ENCODE measurements around the gene RSL1D1.
"Not testable (repeated sequence)": the region's sequence is repeated elsewhere in the genome, so short reads cannot be mapped to it uniquely, and the experiment has no call there.

The RSL1D1 gene

DNA sequence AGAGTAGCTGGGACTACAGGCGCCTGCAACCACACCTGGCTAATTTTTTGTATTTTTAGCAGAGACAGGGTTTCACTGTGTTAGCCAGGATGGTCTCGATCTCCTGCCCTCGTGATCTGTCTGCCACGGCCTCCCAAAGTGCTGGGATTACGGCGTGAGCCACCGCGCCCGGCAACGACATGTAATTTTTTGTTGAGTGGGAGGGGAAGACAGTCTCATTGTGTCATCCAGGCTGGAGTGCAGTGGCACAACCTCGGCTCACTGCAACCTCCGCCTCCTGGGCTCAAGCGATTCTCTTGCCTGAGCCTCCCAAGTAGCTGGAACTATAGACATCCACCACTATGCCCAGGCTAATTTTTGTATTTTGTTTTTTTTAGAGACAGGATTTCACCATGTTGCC is 32.4 kb downstream of the RSL1D1 start:
- not testable (repeated sequence) for H3K4me2 ChIP-seq (ENCODE audit: low read length); H3K9me3 ChIP-seq (replicated peaks; ENCODE audit: low read length); H3K9ac ChIP-seq (ENCODE audit: low read depth, low read length); H3K4me3 ChIP-seq (ENCODE audit: low read length); H3K36me3 ChIP-seq (ENCODE audit: insufficient read depth, low read length); H3K4me1 ChIP-seq (ENCODE audit: control insufficient read depth, insufficient read depth, low read length); H3K27me3 ChIP-seq (ENCODE audit: control insufficient read depth, insufficient read depth, low read length)

DNA sequence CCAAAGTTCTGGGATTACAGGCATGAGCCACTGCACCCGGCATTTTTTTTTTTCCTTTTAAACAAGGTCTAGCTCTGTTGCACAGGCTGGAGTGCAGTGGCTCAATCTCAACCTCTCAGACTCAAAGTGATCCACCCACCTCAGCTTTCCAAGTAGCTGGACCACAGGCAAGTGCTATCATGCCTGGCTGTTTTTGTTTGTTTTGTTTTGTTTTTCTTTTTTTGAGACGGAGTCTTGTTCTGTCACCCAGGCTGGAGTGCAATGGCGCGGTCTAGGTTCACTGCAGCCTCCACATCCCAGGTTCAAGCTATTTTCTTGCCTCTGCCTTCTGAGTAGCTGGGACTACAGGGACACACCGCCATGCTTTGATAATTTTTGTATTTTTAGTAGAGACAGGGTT is 35.2 kb downstream of the RSL1D1 start:
- H3K4me3 ChIP-seq (ENCODE audit: low read length): no peak overlapping the region
- H3K4me1 ChIP-seq (ENCODE audit: control insufficient read depth, insufficient read depth, low read length): no peaks in the 10 kb centered on the region
- no peaks in the 10 kb centered on the region for H3K36me3 ChIP-seq (ENCODE audit: insufficient read depth, low read length)
- H3K9ac ChIP-seq (ENCODE audit: low read depth, low read length): no peak overlapping the region
- H3K9me3 ChIP-seq (replicated peaks; ENCODE audit: low read length): no peaks in the 10 kb centered on the region
- H3K27me3 ChIP-seq (ENCODE audit: control insufficient read depth, insufficient read depth, low read length): no peaks in the 10 kb centered on the region
- no peak overlapping the region for H3K4me2 ChIP-seq (ENCODE audit: low read length)

DNA sequence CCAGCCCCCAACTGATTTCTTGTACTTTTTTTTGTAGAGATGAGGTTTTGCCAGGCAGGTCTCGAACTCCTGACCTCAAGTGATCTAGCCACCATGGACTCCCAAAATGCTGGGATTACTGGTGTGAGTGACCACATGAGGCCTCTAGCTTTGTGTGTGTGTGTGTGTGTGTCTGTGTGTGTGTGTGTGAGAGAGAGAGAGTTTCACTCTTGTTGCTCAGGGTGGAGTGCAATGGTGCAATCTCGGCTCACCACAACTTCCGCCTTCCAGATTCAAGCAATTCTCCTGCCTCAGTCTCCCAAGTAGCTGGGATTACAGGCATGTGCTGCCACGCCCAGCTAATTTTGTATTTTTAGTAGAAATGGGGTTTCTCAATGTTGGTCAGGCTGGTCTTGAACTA is 36.5 kb downstream of the RSL1D1 start:
- not testable (repeated sequence) for H3K4me3 ChIP-seq (ENCODE audit: low read length); H3K4me2 ChIP-seq (ENCODE audit: low read length); H3K9ac ChIP-seq (ENCODE audit: low read depth, low read length); H3K9me3 ChIP-seq (replicated peaks; ENCODE audit: low read length); H3K36me3 ChIP-seq (ENCODE audit: insufficient read depth, low read length); H3K27me3 ChIP-seq (ENCODE audit: control insufficient read depth, insufficient read depth, low read length); H3K4me1 ChIP-seq (ENCODE audit: control insufficient read depth, insufficient read depth, low read length)

DNA sequence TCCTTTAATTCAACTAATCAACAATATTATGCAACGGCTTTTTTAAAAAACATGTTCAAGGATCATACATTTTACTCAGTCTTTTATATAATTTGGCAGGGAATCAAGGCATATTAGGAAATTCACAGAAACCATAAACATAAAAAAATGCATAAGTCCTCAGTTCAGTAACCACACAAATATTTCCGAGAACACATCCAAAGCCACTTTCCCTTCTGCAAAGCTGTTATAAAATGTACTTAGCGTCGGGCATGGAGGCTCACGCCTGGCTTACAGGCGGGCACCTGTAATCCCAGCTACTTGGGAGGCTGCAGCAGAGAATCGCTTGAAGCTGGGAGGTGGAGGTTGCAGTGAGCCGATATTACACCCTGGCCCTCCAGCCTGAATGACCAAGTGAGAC is 44.6 kb downstream of the RSL1D1 start:
- Histone ChIP-seq H3K9me3 (replicated peaks; ENCODE audit: low read length) (no peaks in the 10 kb centered on the region), H3K4me3 (ENCODE audit: low read length) (no peak overlapping the region), H3K4me2 (ENCODE audit: low read length) (no peak overlapping the region), H3K36me3 (ENCODE audit: insufficient read depth, low read length) (no peaks in the 10 kb centered on the region), H3K4me1 (ENCODE audit: control insufficient read depth, insufficient read depth, low read length) (peaks cover 3% of the 10 kb centered on the region), H3K9ac (ENCODE audit: low read depth, low read length) (no peak overlapping the region), H3K27me3 (ENCODE audit: control insufficient read depth, insufficient read depth, low read length) (peaks cover 3% of the 10 kb centered on the region)

DNA sequence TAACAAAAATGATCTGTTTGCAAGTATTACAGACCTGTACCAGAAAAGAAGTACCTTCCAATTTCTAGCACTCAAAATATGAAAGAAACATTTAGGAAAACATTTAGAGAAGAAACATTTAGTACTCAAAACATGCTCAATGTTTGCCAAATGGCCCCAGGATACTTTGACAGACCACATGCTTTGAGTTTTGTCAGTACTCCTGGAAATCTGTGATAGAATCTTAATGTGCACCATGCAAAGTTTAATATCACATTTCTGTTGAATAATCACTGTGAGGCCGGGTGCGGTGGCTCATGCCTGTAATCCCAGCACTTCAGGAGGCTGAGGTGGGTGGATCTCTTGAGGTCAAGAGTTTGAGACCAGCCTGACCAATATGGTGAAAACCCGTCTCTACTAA is 45.8 kb downstream of the RSL1D1 start:
- Histone ChIP-seq H3K4me2 (ENCODE audit: low read length) (no peak overlapping the region), H3K4me3 (ENCODE audit: low read length) (no peak overlapping the region)

DNA sequence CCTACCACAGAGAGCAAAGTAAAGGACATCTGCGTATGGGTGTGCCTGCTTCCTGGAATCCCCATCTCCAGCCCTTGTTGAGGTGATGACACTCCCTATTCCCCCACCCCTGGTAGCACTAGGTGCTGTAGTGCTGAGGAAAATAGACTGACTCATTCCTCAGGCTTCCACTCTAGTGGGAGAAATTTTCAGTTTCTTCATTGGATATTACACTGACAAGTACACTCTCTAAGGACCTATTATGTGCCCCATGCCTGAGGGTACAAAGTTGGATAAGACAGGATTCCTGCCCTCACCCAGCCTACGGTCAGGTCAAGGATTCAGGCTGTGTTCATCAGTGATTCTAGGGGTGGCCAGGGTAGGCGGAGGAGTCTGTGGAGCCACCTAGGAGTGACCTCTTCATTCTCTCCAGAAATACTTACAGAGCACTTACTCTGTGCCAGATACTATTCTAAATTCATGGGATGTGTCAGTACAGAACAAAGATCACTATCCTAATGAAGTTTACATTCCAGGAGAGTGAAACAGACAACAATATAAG is 49.8 kb downstream of the RSL1D1 start:
- Histone ChIP-seq H3K4me3 (ENCODE audit: low read length) (no peak overlapping the region), H3K27me3 (ENCODE audit: control insufficient read depth, insufficient read depth, low read length) (peaks cover 3% of the 10 kb centered on the region), H3K4me1 (ENCODE audit: control insufficient read depth, insufficient read depth, low read length) (peaks cover 14% of the 10 kb centered on the region), H3K36me3 (ENCODE audit: insufficient read depth, low read length) (no peaks in the 10 kb centered on the region), H3K4me2 (ENCODE audit: low read length) (no peak overlapping the region), H3K9me3 (replicated peaks; ENCODE audit: low read length) (no peaks in the 10 kb centered on the region), H3K9ac (ENCODE audit: low read depth, low read length) (no peak overlapping the region)

More for the DNA sequence above, 45.8 kb downstream of the RSL1D1 start:
- no peak overlapping the region for H3K9ac ChIP-seq (ENCODE audit: low read depth, low read length)
- peaks cover 3% of the 10 kb centered on the region for H3K27me3 ChIP-seq (ENCODE audit: control insufficient read depth, insufficient read depth, low read length)
- no peaks in the 10 kb centered on the region for H3K9me3 ChIP-seq (replicated peaks; ENCODE audit: low read length)
- H3K36me3 ChIP-seq (ENCODE audit: insufficient read depth, low read length): no peaks in the 10 kb centered on the region
- H3K4me1 ChIP-seq (ENCODE audit: control insufficient read depth, insufficient read depth, low read length): peaks cover 3% of the 10 kb centered on the region

DNA sequence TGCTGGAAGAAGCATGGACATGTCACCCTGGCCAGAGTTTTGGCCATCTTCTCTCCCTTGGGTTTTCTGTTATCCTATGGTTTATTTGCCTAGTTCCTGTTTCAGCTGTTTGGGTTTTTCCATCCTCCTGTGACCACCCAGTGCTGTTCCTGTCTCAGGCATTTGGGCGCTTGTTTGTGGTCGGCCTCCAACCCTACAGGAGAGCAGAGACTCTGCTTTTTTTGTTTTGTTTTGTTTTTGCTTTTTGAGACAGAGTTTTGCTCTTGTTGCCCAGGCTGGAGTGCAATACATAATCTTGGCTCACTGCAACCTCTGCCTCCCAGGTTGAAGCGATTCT is 51.0 kb downstream of the RSL1D1 start:
- Histone ChIP-seq H3K4me3 (ENCODE audit: low read length) (no peak overlapping the region), H3K36me3 (ENCODE audit: insufficient read depth, low read length) (no peaks in the 10 kb centered on the region), H3K4me2 (ENCODE audit: low read length) (no peak overlapping the region), H3K27me3 (ENCODE audit: control insufficient read depth, insufficient read depth, low read length) (peaks cover 3% of the 10 kb centered on the region), H3K9me3 (replicated peaks; ENCODE audit: low read length) (no peaks in the 10 kb centered on the region), H3K9ac (ENCODE audit: low read depth, low read length) (no peak overlapping the region), H3K4me1 (ENCODE audit: control insufficient read depth, insufficient read depth, low read length) (peaks cover 18% of the 10 kb centered on the region)

DNA sequence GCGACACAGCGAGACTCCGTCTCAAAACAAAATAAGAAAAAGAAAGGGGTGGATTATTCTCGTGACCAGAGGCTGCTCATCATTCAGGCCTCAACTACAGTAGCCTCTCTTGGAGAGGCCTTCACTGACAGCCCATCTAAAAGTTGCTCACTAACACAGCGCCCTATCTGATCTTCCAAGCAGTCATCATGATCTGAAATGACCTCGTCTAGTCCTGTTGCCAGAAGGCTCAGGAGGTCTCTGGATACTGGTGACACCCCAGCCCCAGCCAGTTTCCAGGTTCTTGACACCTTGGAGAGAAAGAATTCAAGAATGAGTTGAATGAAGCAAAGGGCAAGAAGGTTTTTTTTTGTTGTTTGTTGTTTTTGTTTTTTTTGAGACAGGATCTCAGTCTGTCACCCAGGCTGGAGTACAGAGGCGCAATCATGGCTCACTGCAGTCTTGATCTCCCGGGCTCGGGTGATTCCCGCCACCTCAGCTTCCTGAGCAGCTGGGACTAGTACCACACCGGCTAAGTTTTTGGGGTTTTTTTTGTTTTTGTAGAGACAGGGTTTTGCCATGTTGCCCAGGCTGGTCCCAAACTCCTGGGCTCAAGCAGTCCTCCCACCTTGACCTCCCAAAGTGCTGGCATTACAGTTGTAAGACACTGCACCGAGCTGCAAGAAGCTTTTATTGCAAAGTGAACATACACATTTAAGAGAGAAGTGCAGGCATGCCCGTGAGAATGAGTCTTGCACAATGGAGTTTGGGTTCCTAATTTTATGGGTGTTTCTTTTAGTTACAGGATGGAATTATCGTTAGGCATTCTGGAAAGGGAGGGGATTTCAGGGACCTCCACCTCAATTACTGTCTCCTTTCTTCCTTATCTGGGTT is 51.6 kb downstream of the RSL1D1 start:
- Histone ChIP-seq H3K4me3 (ENCODE audit: low read length) (no peak overlapping the region), H3K27me3 (ENCODE audit: control insufficient read depth, insufficient read depth, low read length) (no peaks in the 10 kb centered on the region), H3K4me2 (ENCODE audit: low read length) (no peak overlapping the region), H3K9me3 (replicated peaks; ENCODE audit: low read length) (no peaks in the 10 kb centered on the region), H3K9ac (ENCODE audit: low read depth, low read length) (no peak overlapping the region), H3K36me3 (ENCODE audit: insufficient read depth, low read length) (peaks cover 6% of the 10 kb centered on the region), H3K4me1 (ENCODE audit: control insufficient read depth, insufficient read depth, low read length) (peaks cover 24% of the 10 kb centered on the region)

DNA sequence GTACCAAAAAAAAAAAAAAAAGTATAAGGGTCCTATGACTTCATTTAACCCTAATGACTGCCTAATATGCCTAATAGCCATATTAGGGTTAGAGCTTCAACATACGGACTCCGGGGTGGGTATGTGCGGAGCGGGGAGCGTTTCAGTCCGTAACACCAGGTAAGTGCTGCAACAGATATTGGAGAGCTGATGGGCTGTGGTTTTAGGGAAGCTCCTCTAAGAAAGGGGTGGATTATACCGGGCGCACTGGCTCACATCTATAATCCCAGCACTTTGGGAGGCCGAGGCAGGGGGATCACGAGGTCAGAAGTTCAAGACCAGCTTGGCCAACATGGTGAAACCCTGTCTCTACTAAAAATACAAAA is 52.3 kb downstream of the RSL1D1 start:
- peaks cover 31% of the 10 kb centered on the region for H3K4me1 ChIP-seq (ENCODE audit: control insufficient read depth, insufficient read depth, low read length)
- H3K36me3 ChIP-seq (ENCODE audit: insufficient read depth, low read length): peaks cover 9% of the 10 kb centered on the region
- no peaks in the 10 kb centered on the region for H3K27me3 ChIP-seq (ENCODE audit: control insufficient read depth, insufficient read depth, low read length)
- peak overlapping the region; percentile 86 for H3K4me3 ChIP-seq (ENCODE audit: low read length)
- peak overlapping the region; percentile 96 for H3K9ac ChIP-seq (ENCODE audit: low read depth, low read length)
- peak overlapping the region; percentile 99 for H3K4me2 ChIP-seq (ENCODE audit: low read length)
- no peaks in the 10 kb centered on the region for H3K9me3 ChIP-seq (replicated peaks; ENCODE audit: low read length)

DNA sequence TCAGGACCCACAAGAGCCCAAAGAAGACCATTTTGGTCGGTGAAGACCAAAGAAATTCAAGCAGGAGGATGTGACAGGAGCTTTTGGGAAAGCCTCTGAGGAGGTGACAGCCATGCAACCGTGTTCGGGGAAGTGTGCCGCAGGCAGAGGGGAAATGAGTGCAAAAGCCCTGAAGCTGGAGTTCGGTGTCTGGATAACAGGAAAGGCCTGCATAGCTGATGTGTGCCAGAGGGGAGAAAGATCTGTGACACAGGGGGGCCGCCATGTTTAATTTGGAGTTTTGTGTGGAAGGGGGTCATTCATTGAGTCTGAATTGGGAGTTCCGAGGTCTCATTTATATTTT is 53.4 kb downstream of the RSL1D1 start:
- no peaks in the 10 kb centered on the region for H3K9me3 ChIP-seq (replicated peaks; ENCODE audit: low read length)
- H3K4me3 ChIP-seq (ENCODE audit: low read length): peak overlapping the region; percentile 86
- H3K9ac ChIP-seq (ENCODE audit: low read depth, low read length): peak overlapping the region; percentile 96
- peaks cover 42% of the 10 kb centered on the region for H3K4me1 ChIP-seq (ENCODE audit: control insufficient read depth, insufficient read depth, low read length)
- H3K36me3 ChIP-seq (ENCODE audit: insufficient read depth, low read length): peaks cover 12% of the 10 kb centered on the region
- H3K27me3 ChIP-seq (ENCODE audit: control insufficient read depth, insufficient read depth, low read length): no peaks in the 10 kb centered on the region
- H3K4me2 ChIP-seq (ENCODE audit: low read length): peak overlapping the region; percentile 99

DNA sequence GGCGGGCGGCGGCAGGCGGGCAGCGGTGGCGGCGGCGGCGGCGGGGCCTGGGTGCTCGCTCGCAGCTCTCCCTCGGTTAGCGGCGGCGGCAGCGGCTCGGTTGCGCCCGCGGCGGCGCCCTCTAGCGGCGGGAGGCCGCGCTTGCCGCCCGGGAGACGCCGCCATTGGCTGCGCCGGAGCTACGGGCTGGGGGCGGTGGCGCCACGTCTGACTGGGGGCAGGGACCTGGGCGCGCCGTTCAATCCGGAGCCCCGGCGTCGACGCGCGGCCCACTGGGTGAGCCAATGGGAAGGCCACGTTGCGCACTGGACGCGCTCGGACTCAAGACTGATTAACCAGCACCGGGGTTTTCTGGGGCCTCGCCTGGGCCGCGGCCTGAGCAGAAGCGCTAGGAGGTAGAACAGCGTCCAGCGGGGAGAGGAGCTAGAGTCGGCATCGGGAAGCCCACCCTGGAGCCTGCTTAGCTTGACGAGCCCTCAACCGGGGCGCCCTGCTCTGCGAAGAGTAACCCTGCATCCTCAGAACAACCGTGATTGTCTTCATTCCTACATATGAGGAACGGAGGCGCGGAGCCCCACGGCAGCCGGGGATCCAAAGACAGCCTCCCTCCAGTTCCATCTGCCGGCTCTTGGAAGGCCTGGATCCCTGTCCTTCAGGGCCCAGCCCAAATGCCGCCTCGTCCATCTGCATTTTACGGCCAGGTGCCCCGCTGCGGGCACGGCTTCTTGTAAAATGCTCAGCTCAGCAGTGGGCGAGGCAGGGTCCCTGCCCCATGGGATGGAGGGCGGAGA is 54.0 kb downstream of the RSL1D1 start, which contains the start of gene ZC3H7A:
Gene ZC3H7A, minus strand, starts transcription at position 93 of the 791 bp plus-strand sequence. CDS start 14,904 bp downstream, outside the sequence.
- peaks cover 17% of the 10 kb centered on the region for H3K36me3 ChIP-seq (ENCODE audit: insufficient read depth, low read length)
- H3K4me2 ChIP-seq (ENCODE audit: low read length): peak within 1 kb of the TSS; percentile 99
- no peaks in the 10 kb centered on the region for H3K9me3 ChIP-seq (replicated peaks; ENCODE audit: low read length)
- peak within 1 kb of the TSS; percentile 100 for H3K9ac ChIP-seq (ENCODE audit: low read depth, low read length)
- peaks cover 48% of the 10 kb centered on the region for H3K4me1 ChIP-seq (ENCODE audit: control insufficient read depth, insufficient read depth, low read length)
- H3K4me3 ChIP-seq (ENCODE audit: low read length): peak within 1 kb of the TSS; percentile 97
- H3K27me3 ChIP-seq (ENCODE audit: control insufficient read depth, insufficient read depth, low read length): no peaks in the 10 kb centered on the region

Data from skeletal muscle satellite cell (primary cell).